Measurements from ENCODE around the gene KCNK2. TPM values are rescaled to one million over a fixed set of nuclear protein-coding genes. Genes with fewer than 3 reads are reported as not detected.

KCNK2 gene
- total RNA-seq, 2 experiments from 2014 or later: not detected

GRCh38 chr1:215273838-215274516, 191.4 kb downstream of the KCNK2 start:
- BruUV-seq (replicated peaks): no TSS peak
- H3K4me1 ChIP-seq (ENCODE audit: insufficient read depth, low read length, poor library complexity, severe bottlenecking): no peaks in the 10 kb centered on the region
- no peaks in the 10 kb centered on the region for H3K36me3 ChIP-seq (ENCODE audit: insufficient read depth, low read length)
- H4K20me1 ChIP-seq (ENCODE audit: insufficient read depth, low read length): no peaks in the 10 kb centered on the region
- no peak overlapping the region for H2AFZ ChIP-seq (ENCODE audit: low read length)
- no peak overlapping the region for H3K4me3 ChIP-seq (ENCODE audit: low read depth, low read length, poor library complexity, severe bottlenecking)
- DNase-seq (ENCODE audit: low spot score): no peak
- TF ChIP-seq CTCF (conservative IDR thresholded peaks at IDR 0.05; ENCODE audit: low read length): no peak
- TF ChIP-seq EZH2phosphoT487 (IDR thresholded peaks at IDR 0.05; ENCODE audit: borderline replicate concordance, low read depth, low read length): no peak
- H3K9me3 ChIP-seq (ENCODE audit: low read length): no peaks in the 10 kb centered on the region
- intact Hi-C loops (cut with micrococcal nuclease; ENCODE audit: unreplicated experiment): no loop called here
- POLR2A ChIA-PET: no interaction called here
- no peak overlapping the region for H3K27ac ChIP-seq (ENCODE audit: low read depth, low read length, poor library complexity, severe bottlenecking)
- no peaks in the 10 kb centered on the region for H3K9me2 ChIP-seq (ENCODE audit: insufficient read depth, low read length)
- CTCF ChIA-PET (ENCODE audit: unreplicated experiment): no interaction called here
- no peaks in the 10 kb centered on the region for H3K79me2 ChIP-seq (ENCODE audit: insufficient read depth, low read depth, low read length)
- H3K4me2 ChIP-seq (ENCODE audit: low read length): no peak overlapping the region

GRCh38 chr1:215276582-215276981, 194.0 kb downstream of the KCNK2 start:
- H3K79me2 ChIP-seq (ENCODE audit: insufficient read depth, low read depth, low read length): no peaks in the 10 kb centered on the region
- TF ChIP-seq EZH2phosphoT487 (IDR thresholded peaks at IDR 0.05; ENCODE audit: borderline replicate concordance, low read depth, low read length) (no peak), CTCF (conservative IDR thresholded peaks at IDR 0.05; ENCODE audit: low read length) (no peak)
- H3K36me3 ChIP-seq (ENCODE audit: insufficient read depth, low read length): no peaks in the 10 kb centered on the region
- H3K27ac ChIP-seq (ENCODE audit: low read depth, low read length, poor library complexity, severe bottlenecking): no peak overlapping the region
- POLR2A ChIA-PET: no interaction called here
- no peak overlapping the region for H3K4me2 ChIP-seq (ENCODE audit: low read length)
- intact Hi-C loops (cut with micrococcal nuclease; ENCODE audit: unreplicated experiment): no loop called here
- no TSS peak for BruUV-seq (replicated peaks)
- no peaks in the 10 kb centered on the region for H4K20me1 ChIP-seq (ENCODE audit: insufficient read depth, low read length)
- H3K9me3 ChIP-seq (ENCODE audit: low read length): no peaks in the 10 kb centered on the region
- no peaks in the 10 kb centered on the region for H3K4me1 ChIP-seq (ENCODE audit: insufficient read depth, low read length, poor library complexity, severe bottlenecking)
- no peak overlapping the region for H2AFZ ChIP-seq (ENCODE audit: low read length)
- CTCF ChIA-PET (ENCODE audit: unreplicated experiment): no interaction called here
- H3K4me3 ChIP-seq (ENCODE audit: low read depth, low read length, poor library complexity, severe bottlenecking): no peak overlapping the region
- H3K9me2 ChIP-seq (ENCODE audit: insufficient read depth, low read length): no peaks in the 10 kb centered on the region
- no peak for DNase-seq (ENCODE audit: low spot score)

- Histone ChIP-seq H3K4me2 (ENCODE audit: low read length) (no peak overlapping the region), H3K9me2 (ENCODE audit: insufficient read depth, low read length) (no peaks in the 10 kb centered on the region), H3K36me3 (ENCODE audit: insufficient read depth, low read length) (no peaks in the 10 kb centered on the region), H3K4me1 (ENCODE audit: insufficient read depth, low read length, poor library complexity, severe bottlenecking) (no peaks in the 10 kb centered on the region), H3K79me2 (ENCODE audit: insufficient read depth, low read depth, low read length) (no peaks in the 10 kb centered on the region), H4K20me1 (ENCODE audit: insufficient read depth, low read length) (no peaks in the 10 kb centered on the region), H3K9me3 (ENCODE audit: low read length) (no peaks in the 10 kb centered on the region), H3K27ac (ENCODE audit: low read depth, low read length, poor library complexity, severe bottlenecking) (no peak overlapping the region), H3K4me3 (ENCODE audit: low read depth, low read length, poor library complexity, severe bottlenecking) (no peak overlapping the region), H2AFZ (ENCODE audit: low read length) (no peak overlapping the region)
- no peak for TF ChIP-seq EZH2phosphoT487 (IDR thresholded peaks at IDR 0.05; ENCODE audit: borderline replicate concordance, low read depth, low read length)
- no peak for TF ChIP-seq CTCF (conservative IDR thresholded peaks at IDR 0.05; ENCODE audit: low read length)
- ChIA-PET POLR2A (no interaction called here), CTCF (ENCODE audit: unreplicated experiment) (no interaction called here)
- DNase-seq (ENCODE audit: low spot score): no peak
- BruUV-seq (replicated peaks): no TSS peak
- intact Hi-C loops (cut with micrococcal nuclease; ENCODE audit: unreplicated experiment): no loop called here
Measured at GRCh38 chr1:215277532-215277931, 195.0 kb downstream of the KCNK2 start.

Data from OCI-LY7 (cell line).